Measurements from ENCODE around the gene AVEN. TPM values are rescaled to one million over a fixed set of nuclear protein-coding genes. Genes with fewer than 3 reads are reported as not detected.

Gene AVEN
- total RNA-seq, 2 donors from 2014 or later = 10.3 to 18.6 TPM

Other genes starting within 250 kb of the AVEN start
- not detected for gene CHRM5, start 70.7 kb downstream of the AVEN start, total RNA-seq
- 10 to 100 TPM; 75.7 to 77.6 TPM for gene EMC7, start 62.7 kb upstream of the AVEN start, total RNA-seq
- gene PGBD4, start 62.9 kb upstream of the AVEN start, total RNA-seq = 1 to 10 TPM; 3.7 to 5.1 TPM
- gene KATNBL1, start 170.9 kb upstream of the AVEN start, total RNA-seq = 10 to 100 TPM; 39.2 to 41.3 TPM
- gene EMC4, start 185.8 kb upstream of the AVEN start, total RNA-seq = 10 to 100 TPM; 74.6 to 85.0 TPM

All from activated T-cell treated with anti-CD3 and anti-CD28 coated beads, Interleukin-2, amount 50 U/mL, for 72 hours (primary cell).